Panc1 (cell line): ENCODE data around the gene RSPO3. TPM values are rescaled to one million over a fixed set of nuclear protein-coding genes. Genes with fewer than 3 reads are reported as not detected.

Experiments
- ATAC-seq: fragments of 200-7000 bp; cut with Tn5 transposase; 2 replicates; pipeline ENCODE4 v1.9.1; 2020; ENCODE audit warnings: mild to moderate bottlenecking, moderate library complexity
- BruUV-seq: library from RNA; stranded (reverse); fragments of 400-500 nt; replicated peaks from 2 replicates; lab custom pipeline; 2021; lab: Mats Ljungman, UMichigan
- CTCF ChIA-PET: fragments of 300-600 bp; sonication (Branson Sonifier 250); formaldehyde crosslinking; loops from one replicate; lab custom pipeline; 2022; ENCODE audit warnings: antibody characterized with exemption; lab: Charles Lee
- POLR2A ChIA-PET: fragments of 300-600 bp; sonication (Branson Sonifier 250); formaldehyde crosslinking; loops from one replicate; lab custom pipeline; 2022; ENCODE audit warnings: antibody characterized with exemption; lab: Charles Lee
- DNase-seq: peaks from one replicate; pipeline ENCODE4 v3.0.0-alpha.2; 2010; ENCODE audit warnings: low read depth, low spot score
- H3K27ac ChIP-seq: 2 replicates; pipeline ENCODE4 v1.5.1; 2011; ENCODE audit warnings: mild to moderate bottlenecking, low read length, inconsistent platforms
- H3K27me3 ChIP-seq: fragments of 200-500 bp; sonication (Bioruptor generic); 2 replicates; pipeline ENCODE4 v1.6.0; 2014; ENCODE audit warnings: low read length, inconsistent platforms; ENCODE audit not compliant: control insufficient read depth, insufficient read depth
- H3K36me3 ChIP-seq: fragments of 200-500 bp; sonication (Bioruptor generic); 2 replicates; pipeline ENCODE4 v1.5.1; 2014; ENCODE audit warnings: inconsistent platforms, mild to moderate bottlenecking, low read length, moderate library complexity; ENCODE audit not compliant: control insufficient read depth, insufficient read depth
- H3K4me1 ChIP-seq: 2 replicates; pipeline ENCODE4 v1.5.1; 2011; ENCODE audit warnings: inconsistent platforms, mild to moderate bottlenecking, low read length, moderate library complexity; ENCODE audit not compliant: control insufficient read depth, insufficient read depth
- H3K4me3 ChIP-seq, 2 experiments: 2 replicates each; pipeline ENCODE4 v1.5.1; 2011 to 2012; ENCODE audit warnings: low read depth in 2 of 2, low read length in 2 of 2, mild to moderate bottlenecking in 2 of 2, inconsistent platforms in 1 of 2, moderate library complexity in 1 of 2
- H3K9me3 ChIP-seq: fragments of 200-500 bp; sonication (Bioruptor generic); 2 replicates; pipeline ENCODE4 v1.5.1; 2014; ENCODE audit warnings: low read depth, mild to moderate bottlenecking, inconsistent platforms, low read length, moderate library complexity; ENCODE audit not compliant: control insufficient read depth, insufficient read depth
- POLR2AphosphoS5 ChIP-seq: IDR thresholded peaks from 2 replicates; pipeline ENCODE4 v1.6.1; 2012; ENCODE audit warnings: mild to moderate bottlenecking, low read depth, low read length, moderate library complexity
- REST ChIP-seq, 2 experiments: IDR thresholded peaks; 2 replicates each; pipeline ENCODE4 v1.6.1; 2011 to 2012; ENCODE audit warnings: low read depth in 2 of 2, control low read depth in 1 of 2, low read length in 1 of 2, mild to moderate bottlenecking in 1 of 2, moderate library complexity in 1 of 2; ENCODE audit not compliant: insufficient read depth in 1 of 2
- SIN3A ChIP-seq: IDR thresholded peaks from 2 replicates; pipeline ENCODE4 v1.6.1; 2012; ENCODE audit warnings: low read depth, mild to moderate bottlenecking, low read length, moderate library complexity, borderline replicate concordance; ENCODE audit not compliant: insufficient read depth
- TCF7L2 ChIP-seq: IDR thresholded peaks from 2 replicates; pipeline ENCODE4 v1.6.1; 2011; ENCODE audit warnings: mild to moderate bottlenecking, low read depth, low read length, inconsistent platforms
- in situ Hi-C: cut with HindIII; loops from 2 replicates; pipeline ENCODE4 v1.10.0; 2016; ENCODE audit warnings: low sequenced_read_pairs, low pct_unique_long_range_greater_than_20kb
- intact Hi-C: fragments of 100-400 bp; cut with micrococcal nuclease; formaldehyde crosslinking; loops from one replicate; pipeline ENCODE4 v1.10.0; 2022; ENCODE audit not compliant: unreplicated experiment
- total RNA-seq: library from RNA; stranded (reverse); gene quantifications from one replicate; pipeline ENCODE4 v1.2.1, GENCODE V29; 2021; ENCODE audit not compliant: unreplicated experiment
- TF ChIP-seq, protein P1 (sequence below): fragments of 450-650 bp; IDR thresholded peaks from 2 replicates; pipeline ENCODE4 v1.5.1; 2017; ENCODE audit warnings: mild to moderate bottlenecking

The RSPO3 gene
- total RNA-seq, 1 experiment from 2014 or later: not detected

- Histone ChIP-seq H3K27me3 (peaks cover 17% of the 10 kb centered on the region), H3K36me3 (no peaks in the 10 kb centered on the region), H3K4me3 (no peak overlapping the region), H3K4me1 (no peaks in the 10 kb centered on the region), H3K9me3 (no peaks in the 10 kb centered on the region), H3K27ac (no peak overlapping the region)
- in situ Hi-C loops: no loop called here
- ChIA-PET POLR2A (interaction anchor here (0.6 kb wide), 1 partner anchor 150 kb away, joined by 5 read pairs; no protein-coding TSS in a partner anchor), CTCF (no interaction called here)
- BruUV-seq: no TSS peak
- DNase-seq: no peak
- ATAC-seq: no peak
- intact Hi-C loops: no loop called here
- no peak for TF ChIP-seq SIN3A
- TF ChIP-seq POLR2AphosphoS5: no peak
- TF ChIP-seq REST (IDR thresholded peaks at IDR 0.05; ENCODE audit: insufficient read depth in 1 of 2, low read depth in 2 of 2, low read length in 1 of 2): no peak
- TF ChIP-seq, protein P1, sequence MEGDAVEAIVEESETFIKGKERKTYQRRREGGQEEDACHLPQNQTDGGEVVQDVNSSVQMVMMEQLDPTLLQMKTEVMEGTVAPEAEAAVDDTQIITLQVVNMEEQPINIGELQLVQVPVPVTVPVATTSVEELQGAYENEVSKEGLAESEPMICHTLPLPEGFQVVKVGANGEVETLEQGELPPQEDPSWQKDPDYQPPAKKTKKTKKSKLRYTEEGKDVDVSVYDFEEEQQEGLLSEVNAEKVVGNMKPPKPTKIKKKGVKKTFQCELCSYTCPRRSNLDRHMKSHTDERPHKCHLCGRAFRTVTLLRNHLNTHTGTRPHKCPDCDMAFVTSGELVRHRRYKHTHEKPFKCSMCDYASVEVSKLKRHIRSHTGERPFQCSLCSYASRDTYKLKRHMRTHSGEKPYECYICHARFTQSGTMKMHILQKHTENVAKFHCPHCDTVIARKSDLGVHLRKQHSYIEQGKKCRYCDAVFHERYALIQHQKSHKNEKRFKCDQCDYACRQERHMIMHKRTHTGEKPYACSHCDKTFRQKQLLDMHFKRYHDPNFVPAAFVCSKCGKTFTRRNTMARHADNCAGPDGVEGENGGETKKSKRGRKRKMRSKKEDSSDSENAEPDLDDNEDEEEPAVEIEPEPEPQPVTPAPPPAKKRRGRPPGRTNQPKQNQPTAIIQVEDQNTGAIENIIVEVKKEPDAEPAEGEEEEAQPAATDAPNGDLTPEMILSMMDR: no peak
- no peak for TF ChIP-seq TCF7L2
These were observed 7.8 kb upstream of the RSPO3 start for GRCh38 chr6:127110712-127111111.

- ATAC-seq (no peak), DNase-seq (no peak)
- BruUV-seq: no TSS peak
- H3K4me3 ChIP-seq: no peak overlapping the region
- peaks cover 20% of the 10 kb centered on the region for H3K27me3 ChIP-seq
- CTCF ChIA-PET: no interaction called here
- POLR2A ChIA-PET: no interaction called here
- no peaks in the 10 kb centered on the region for H3K9me3 ChIP-seq
- in situ Hi-C loops: no loop called here
- H3K27ac ChIP-seq: no peak overlapping the region
- no peak for TF ChIP-seq SIN3A
- TF ChIP-seq, protein P1: no peak
- no peak for TF ChIP-seq REST (IDR thresholded peaks at IDR 0.05; ENCODE audit: insufficient read depth in 1 of 2, low read depth in 2 of 2, low read length in 1 of 2)
- no peak for TF ChIP-seq TCF7L2
- TF ChIP-seq POLR2AphosphoS5: no peak
- intact Hi-C loops: no loop called here
- no peaks in the 10 kb centered on the region for H3K4me1 ChIP-seq
- no peaks in the 10 kb centered on the region for H3K36me3 ChIP-seq
These were observed 6.9 kb upstream of the RSPO3 start for GRCh38 chr6:127111526-127111925.
